OCI-LY7 (cell line): ENCODE results near the gene XK. TPM values are rescaled to one million over a fixed set of nuclear protein-coding genes. Genes with fewer than 3 reads are reported as not detected.

Source experiments
- BruUV-seq: library from RNA; stranded (reverse); fragments of 400-500 nt; replicated peaks from 2 replicates; lab custom pipeline; 2021; lab: Mats Ljungman, UMichigan
- CTCF ChIA-PET: fragments of 300-600 bp; sonication (Branson Sonifier 250); formaldehyde crosslinking; loops from one replicate; lab custom pipeline; 2022; ENCODE audit warnings: antibody characterized with exemption; ENCODE audit not compliant: unreplicated experiment; lab: Charles Lee
- POLR2A ChIA-PET: fragments of 300-600 bp; sonication (Branson Sonifier 250); formaldehyde crosslinking; loops from one replicate; lab custom pipeline; 2022; ENCODE audit warnings: antibody characterized with exemption; lab: Charles Lee
- DNase-seq: peaks from one replicate; pipeline ENCODE4 v3.0.0-alpha.2; 2015; ENCODE audit warnings: low spot score
- H2AFZ ChIP-seq: fragments of 200-600 bp; sonication (generic), shearing (Covaris generic); 2 replicates; pipeline ENCODE4 v1.6.1; 2014; ENCODE audit warnings: mild to moderate bottlenecking, antibody characterized with exemption, low read length, moderate library complexity
- H3K27ac ChIP-seq: fragments of 200-600 bp; sonication (generic); 2 replicates; pipeline ENCODE4 v1.5.1; 2014; ENCODE audit warnings: mixed run types, low read depth, mild to moderate bottlenecking, moderate library complexity, low read length, inconsistent platforms; ENCODE audit not compliant: poor library complexity, severe bottlenecking
- H3K36me3 ChIP-seq: fragments of 200-600 bp; sonication (generic); 2 replicates; pipeline ENCODE4 v1.6.1; 2014; ENCODE audit warnings: mild to moderate bottlenecking, antibody characterized with exemption, low read length, moderate library complexity, mixed read lengths; ENCODE audit not compliant: insufficient read depth
- H3K4me1 ChIP-seq: fragments of 200-600 bp; sonication (generic); 2 replicates; pipeline ENCODE4 v1.5.1; 2014; ENCODE audit warnings: mild to moderate bottlenecking, low read length; ENCODE audit not compliant: insufficient read depth, poor library complexity, severe bottlenecking
- H3K4me2 ChIP-seq: fragments of 200-600 bp; sonication (generic); 2 replicates; pipeline ENCODE4 v1.6.1; 2014; ENCODE audit warnings: mild to moderate bottlenecking, low read length
- H3K4me3 ChIP-seq: fragments of 200-600 bp; sonication (generic); 2 replicates; pipeline ENCODE4 v1.5.1; 2014; ENCODE audit warnings: mild to moderate bottlenecking, low read depth, low read length; ENCODE audit not compliant: poor library complexity, severe bottlenecking
- H3K79me2 ChIP-seq: fragments of 200-600 bp; sonication (generic); 2 replicates; pipeline ENCODE4 v1.6.1; 2016; ENCODE audit warnings: low read depth, mild to moderate bottlenecking, low read length, moderate library complexity, mixed read lengths; ENCODE audit not compliant: insufficient read depth
- H3K9me2 ChIP-seq: fragments of 200-600 bp; sonication (generic); 2 replicates; pipeline ENCODE4 v1.6.1; 2016; ENCODE audit warnings: mild to moderate bottlenecking, low read length, mixed read lengths; ENCODE audit not compliant: insufficient read depth
- H3K9me3 ChIP-seq: fragments of 200-600 bp; sonication (generic); 2 replicates; pipeline ENCODE4 v1.6.1; 2014; ENCODE audit warnings: mild to moderate bottlenecking, mixed run types, low read length, mixed read lengths
- H4K20me1 ChIP-seq: fragments of 200-600 bp; sonication (generic); 2 replicates; pipeline ENCODE4 v1.6.1; 2014; ENCODE audit warnings: mild to moderate bottlenecking, antibody characterized with exemption, low read length, moderate library complexity, mixed read lengths; ENCODE audit not compliant: insufficient read depth
- CTCF ChIP-seq: fragments of 200-600 bp; sonication (generic); conservative IDR thresholded peaks from 2 replicates; pipeline ENCODE4 v1.5.1; 2014; ENCODE audit warnings: mild to moderate bottlenecking, antibody characterized with exemption, low read length, moderate library complexity, mixed read lengths
- EZH2phosphoT487 ChIP-seq: fragments of 200-600 bp; sonication (generic); IDR thresholded peaks from 2 replicates; pipeline ENCODE4 v1.6.1; 2018; ENCODE audit warnings: low read depth, borderline replicate concordance, mild to moderate bottlenecking, mixed run types, antibody characterized with exemption, low read length, moderate library complexity, mixed read lengths
- intact Hi-C: fragments of 100-400 bp; cut with micrococcal nuclease; formaldehyde crosslinking; loops from one replicate; pipeline ENCODE4 v1.10.0; 2022; ENCODE audit not compliant: unreplicated experiment
- total RNA-seq, 2 experiments: library from RNA; depleted of rRNA in 1 of 2; stranded (reverse); fragments of >200 nt in 1 of 2; shearing (Covaris generic) in 1 of 2; gene quantifications; 2 replicates each; pipeline ENCODE4 v1.2.3, GENCODE V29; 2014 to 2022

XK gene
- total RNA-seq, 2 experiments from 2014 or later: 0.70 TPM; not detected in 1

GRCh38 chrX:37686996-37687395 is 1.4 kb downstream of the XK start:
- H3K4me3 ChIP-seq: no peak overlapping the region
- ChIA-PET CTCF (no interaction called here), POLR2A (interaction anchor here (1.1 kb wide), 1 partner anchor 25 kb away, joined by 3 read pairs; no protein-coding TSS in a partner anchor)
- TF ChIP-seq CTCF (no peak), EZH2phosphoT487 (no peak)
- no peaks in the 10 kb centered on the region for H3K9me3 ChIP-seq
- intact Hi-C loops: no loop called here
- H2AFZ ChIP-seq: no peak overlapping the region
- no peak overlapping the region for H3K4me2 ChIP-seq
- no TSS peak for BruUV-seq
- H3K27ac ChIP-seq: no peak overlapping the region
- no peaks in the 10 kb centered on the region for H3K9me2 ChIP-seq
- H3K79me2 ChIP-seq: no peaks in the 10 kb centered on the region
- no peaks in the 10 kb centered on the region for H4K20me1 ChIP-seq
- H3K36me3 ChIP-seq: no peaks in the 10 kb centered on the region
- H3K4me1 ChIP-seq: no peaks in the 10 kb centered on the region
- no peak for DNase-seq

- TF ChIP-seq CTCF (no peak), EZH2phosphoT487 (no peak)
- CTCF ChIA-PET: no interaction called here
- Histone ChIP-seq H3K79me2 (no peaks in the 10 kb centered on the region), H3K4me1 (no peaks in the 10 kb centered on the region), H3K4me2 (no peak overlapping the region), H3K27ac (no peak overlapping the region), H3K36me3 (no peaks in the 10 kb centered on the region), H3K9me2 (no peaks in the 10 kb centered on the region), H4K20me1 (no peaks in the 10 kb centered on the region), H3K4me3 (no peak overlapping the region), H2AFZ (no peak overlapping the region), H3K9me3 (no peaks in the 10 kb centered on the region)
- intact Hi-C loops: no loop called here
- BruUV-seq: no TSS peak
- no peak for DNase-seq
- POLR2A ChIA-PET: interaction anchor here (0.7 to 1.2 kb wide), 2 partner anchors 27 to 161 kb away, joined by 3 read pairs; no protein-coding TSS in a partner anchor
These were observed 4.5 kb downstream of the XK start for GRCh38 chrX:37690119-37690518.

GRCh38 chrX:37692918-37693317 is 7.3 kb downstream of the XK start:
- BruUV-seq: no TSS peak
- Histone ChIP-seq H2AFZ (no peak overlapping the region), H3K79me2 (no peaks in the 10 kb centered on the region), H3K4me1 (no peaks in the 10 kb centered on the region), H3K4me3 (no peak overlapping the region), H3K9me2 (no peaks in the 10 kb centered on the region), H3K27ac (no peak overlapping the region), H3K36me3 (no peaks in the 10 kb centered on the region), H3K9me3 (no peaks in the 10 kb centered on the region), H3K4me2 (no peak overlapping the region), H4K20me1 (no peaks in the 10 kb centered on the region)
- no peak for TF ChIP-seq CTCF
- CTCF ChIA-PET: no interaction called here
- POLR2A ChIA-PET: no interaction called here
- DNase-seq: no peak
- intact Hi-C loops: no loop called here
